Glutamatergic neuron (in vitro differentiated cells): ENCODE data around the gene FUCA2. TPM values are rescaled to one million over a fixed set of nuclear protein-coding genes. Genes with fewer than 3 reads are reported as not detected.

ENCODE experiments used
- DNase-seq: peaks from one replicate; pipeline ENCODE4 v3.0.0; 2022
- H3K27ac Mint-ChIP-seq: one replicate; pipeline ENCODE4 v1.8.0; 2020; ENCODE audit warnings: mild to moderate bottlenecking, mixed read lengths, inconsistent platforms; ENCODE audit not compliant: unreplicated experiment
- H3K27me3 Mint-ChIP-seq: one replicate; pipeline ENCODE4 v1.8.0; 2020; ENCODE audit warnings: mild to moderate bottlenecking, moderate library complexity, mixed read lengths, inconsistent platforms; ENCODE audit not compliant: unreplicated experiment
- H3K36me3 Mint-ChIP-seq: one replicate; pipeline ENCODE4 v1.8.0; 2020; ENCODE audit warnings: mild to moderate bottlenecking, mixed read lengths, inconsistent platforms; ENCODE audit not compliant: unreplicated experiment
- H3K4me1 Mint-ChIP-seq: one replicate; pipeline ENCODE4 v1.8.0; 2020; ENCODE audit warnings: mild to moderate bottlenecking, low read depth, mixed read lengths, inconsistent platforms; ENCODE audit not compliant: unreplicated experiment
- H3K4me3 Mint-ChIP-seq: one replicate; pipeline ENCODE4 v1.8.0; 2020; ENCODE audit warnings: mild to moderate bottlenecking, mixed read lengths, inconsistent platforms; ENCODE audit not compliant: unreplicated experiment
- H3K9me3 Mint-ChIP-seq: one replicate; pipeline ENCODE4 v1.8.0; 2020; ENCODE audit warnings: mild to moderate bottlenecking, moderate library complexity, mixed read lengths, inconsistent platforms; ENCODE audit not compliant: unreplicated experiment
- total RNA-seq: library from RNA; stranded (reverse); fragmentation: NEBNext Ultra II Directional; extraction: Animal tissue kit (Norgen Biotek cat#: 25700); gene quantifications from one replicate; pipeline ENCODE4 v1.2.1, GENCODE V29; 2021; ENCODE audit not compliant: unreplicated experiment
- TF ChIP-seq, protein P1 (sequence below): fragments of 200-600 bp; sonication (generic); IDR thresholded peaks from one replicate; pipeline ENCODE4 v1.5.0; 2021; ENCODE audit not compliant: partially characterized antibody, unreplicated experiment

FUCA2 gene
- total RNA-seq, 1 donor from 2014 or later: 19.2 TPM

- no peak for DNase-seq
- Mint-ChIP-seq H3K27me3 (no peaks in the 10 kb centered on the region), H3K36me3 (no peaks in the 10 kb centered on the region), H3K27ac (no peak overlapping the region), H3K4me1 (no peaks in the 10 kb centered on the region), H3K9me3 (no peaks in the 10 kb centered on the region), H3K4me3 (no peak overlapping the region)
- TF ChIP-seq, protein P1, sequence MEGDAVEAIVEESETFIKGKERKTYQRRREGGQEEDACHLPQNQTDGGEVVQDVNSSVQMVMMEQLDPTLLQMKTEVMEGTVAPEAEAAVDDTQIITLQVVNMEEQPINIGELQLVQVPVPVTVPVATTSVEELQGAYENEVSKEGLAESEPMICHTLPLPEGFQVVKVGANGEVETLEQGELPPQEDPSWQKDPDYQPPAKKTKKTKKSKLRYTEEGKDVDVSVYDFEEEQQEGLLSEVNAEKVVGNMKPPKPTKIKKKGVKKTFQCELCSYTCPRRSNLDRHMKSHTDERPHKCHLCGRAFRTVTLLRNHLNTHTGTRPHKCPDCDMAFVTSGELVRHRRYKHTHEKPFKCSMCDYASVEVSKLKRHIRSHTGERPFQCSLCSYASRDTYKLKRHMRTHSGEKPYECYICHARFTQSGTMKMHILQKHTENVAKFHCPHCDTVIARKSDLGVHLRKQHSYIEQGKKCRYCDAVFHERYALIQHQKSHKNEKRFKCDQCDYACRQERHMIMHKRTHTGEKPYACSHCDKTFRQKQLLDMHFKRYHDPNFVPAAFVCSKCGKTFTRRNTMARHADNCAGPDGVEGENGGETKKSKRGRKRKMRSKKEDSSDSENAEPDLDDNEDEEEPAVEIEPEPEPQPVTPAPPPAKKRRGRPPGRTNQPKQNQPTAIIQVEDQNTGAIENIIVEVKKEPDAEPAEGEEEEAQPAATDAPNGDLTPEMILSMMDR: no peak
These were observed 31.9 kb upstream of the FUCA2 start for GRCh38 chr6:143543435-143543834.

DNA sequence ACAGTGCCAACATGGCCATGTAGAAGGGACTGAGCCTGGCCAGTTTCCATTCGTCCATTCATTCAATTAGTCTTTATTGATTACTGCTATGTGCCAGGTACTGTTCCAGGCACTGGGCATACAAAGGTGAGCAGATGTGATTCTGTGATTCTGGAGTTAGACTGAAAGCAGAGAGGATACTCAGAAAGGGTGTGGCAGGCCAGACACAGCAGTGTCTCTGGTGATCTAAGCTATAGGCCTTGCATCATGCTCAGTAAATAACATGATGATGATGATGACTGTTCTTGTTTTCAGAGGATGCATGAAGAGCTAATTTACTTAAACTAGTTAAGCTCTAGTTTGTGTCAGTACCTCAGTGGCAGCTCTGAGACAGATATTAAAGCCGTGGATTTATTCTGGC lies 31.4 kb upstream of the FUCA2 start:
- H3K27me3 Mint-ChIP-seq: no peaks in the 10 kb centered on the region
- TF ChIP-seq, protein P1: no peak
- H3K4me3 Mint-ChIP-seq: no peak overlapping the region
- H3K9me3 Mint-ChIP-seq: no peaks in the 10 kb centered on the region
- H3K4me1 Mint-ChIP-seq: no peaks in the 10 kb centered on the region
- no peaks in the 10 kb centered on the region for H3K36me3 Mint-ChIP-seq
- DNase-seq: no peak
- H3K27ac Mint-ChIP-seq: no peak overlapping the region

DNA sequence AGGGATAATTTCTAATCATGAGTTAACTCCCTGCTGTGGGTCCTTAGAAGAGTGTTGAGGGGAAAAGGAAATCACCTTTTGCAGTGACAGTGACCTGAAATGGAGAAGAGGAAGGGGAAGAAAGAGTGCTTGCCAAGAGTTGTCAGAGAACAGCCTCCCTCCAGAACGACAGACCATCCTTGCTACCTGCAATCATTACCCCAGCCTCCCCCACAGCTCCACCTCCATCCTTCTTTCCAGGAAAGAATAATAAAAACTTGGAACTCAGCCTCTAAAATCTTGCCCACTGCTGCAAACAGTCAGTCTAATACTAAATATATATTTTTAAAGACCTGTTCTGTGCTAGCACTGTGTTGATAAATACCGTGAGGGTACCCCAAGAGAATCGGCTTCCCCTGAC lies 28.7 kb upstream of the FUCA2 start:
- TF ChIP-seq, protein P1: no peak
- Mint-ChIP-seq H3K36me3 (no peaks in the 10 kb centered on the region), H3K4me1 (no peaks in the 10 kb centered on the region), H3K9me3 (no peaks in the 10 kb centered on the region), H3K4me3 (no peak overlapping the region), H3K27me3 (peaks cover 6% of the 10 kb centered on the region), H3K27ac (no peak overlapping the region)
- DNase-seq: no peak

DNA sequence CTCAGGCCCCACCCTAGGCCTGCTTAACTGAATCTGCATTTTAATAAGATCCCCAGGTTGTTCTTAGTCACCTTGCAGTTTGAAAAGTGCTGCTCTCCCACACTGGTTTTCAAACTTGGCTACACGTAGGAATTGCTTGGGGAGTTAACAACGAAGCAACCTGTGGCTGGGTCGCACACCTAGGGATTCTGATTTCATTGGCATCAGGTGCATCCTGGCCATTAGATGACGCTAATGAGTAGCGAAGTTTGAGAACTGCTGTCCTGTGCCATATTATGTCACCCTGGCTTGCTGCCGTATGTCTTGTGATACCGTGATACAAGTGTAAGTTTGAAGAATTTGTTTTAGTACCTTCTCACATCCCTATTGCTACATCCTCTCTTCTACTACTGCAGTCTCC lies 28.2 kb upstream of the FUCA2 start:
- H3K27me3 Mint-ChIP-seq: peaks cover 6% of the 10 kb centered on the region
- no peaks in the 10 kb centered on the region for H3K36me3 Mint-ChIP-seq
- no peak for DNase-seq
- no peak overlapping the region for H3K4me3 Mint-ChIP-seq
- no peak overlapping the region for H3K27ac Mint-ChIP-seq
- no peaks in the 10 kb centered on the region for H3K9me3 Mint-ChIP-seq
- TF ChIP-seq, protein P1: no peak
- no peaks in the 10 kb centered on the region for H3K4me1 Mint-ChIP-seq

DNA sequence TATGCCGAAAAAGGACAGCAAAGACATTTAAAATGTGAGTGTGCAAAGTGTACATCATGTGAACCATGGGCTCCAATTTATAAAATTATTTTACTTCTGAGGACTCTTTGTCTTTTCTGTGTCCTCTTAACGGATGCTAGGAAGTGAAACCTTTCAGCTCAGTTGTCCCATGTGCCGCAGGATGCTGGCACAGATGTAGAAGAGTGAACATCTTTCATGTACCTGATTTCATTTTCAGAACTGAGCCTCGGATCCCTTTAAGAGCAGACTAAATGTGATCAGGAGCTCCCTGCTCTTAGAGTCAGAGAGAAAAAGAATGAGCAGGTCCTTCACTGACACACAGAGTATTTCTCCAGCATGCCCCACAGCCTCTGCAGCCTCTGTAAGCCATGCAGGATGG lies 27.6 kb upstream of the FUCA2 start:
- H3K36me3 Mint-ChIP-seq: no peaks in the 10 kb centered on the region

More for the DNA sequence above, 27.6 kb upstream of the FUCA2 start:
- peaks cover 6% of the 10 kb centered on the region for H3K27me3 Mint-ChIP-seq
- TF ChIP-seq, protein P1: no peak
- no peak overlapping the region for H3K4me3 Mint-ChIP-seq
- H3K4me1 Mint-ChIP-seq: no peaks in the 10 kb centered on the region
- no peak for DNase-seq
- H3K27ac Mint-ChIP-seq: no peak overlapping the region
- H3K9me3 Mint-ChIP-seq: no peaks in the 10 kb centered on the region
